ENCODE data around the gene STIP1. TPM values are rescaled to one million over a fixed set of nuclear protein-coding genes. Genes with fewer than 3 reads are reported as not detected.

Gene STIP1
- total and polyA plus RNA-seq, 9 of the 15 experiments (the other 6 are each of a cell fraction or from before 2014, with no cell fraction given), result 58.1 to 465 (median 346) TPM

- peak; percentile 82 for TF ChIP-seq TFAP4 (CRISPR knock-in tag; IDR thresholded peaks at IDR 0.05; ENCODE audit: borderline replicate concordance)
- TF ChIP-seq ZNF551 (CRISPR knock-in tag; IDR thresholded peaks at IDR 0.05), result no peak
- TF ChIP-seq ZNF511 (CRISPR knock-in tag; IDR thresholded peaks at IDR 0.05), result no peak; the same call in 1 of the 2 replicates
- TF ChIP-seq TBP (optimal IDR thresholded peaks at IDR 0.05; ENCODE audit: low read depth, low read length), result peak; percentile 56
- TF ChIP-seq PKNOX1 (IDR thresholded peaks at IDR 0.05), result peak; percentile 91
- no peak for TF ChIP-seq FOXA3 (CRISPR knock-in tag; conservative IDR thresholded peaks at IDR 0.05 in 1 of 2, IDR thresholded peaks at IDR 0.05 in 1 of 2)
- 0 out of 2 replicates have a peak, but pooled peaks have one; percentile 44 for TF ChIP-seq EP400 (IDR thresholded peaks at IDR 0.05)
- no peak for TF ChIP-seq SRF (CRISPR knock-in tag; IDR thresholded peaks at IDR 0.05)
- peak; percentile 91 for TF ChIP-seq MEIS2 (IDR thresholded peaks at IDR 0.05; ENCODE audit: partially characterized antibody)
- no peak for TF ChIP-seq CBFA2T3 (IDR thresholded peaks at IDR 0.05)
- TF ChIP-seq ZBTB9 (CRISPR knock-in tag; IDR thresholded peaks at IDR 0.05), result no peak
- TF ChIP-seq ZNF696 (CRISPR knock-in tag; conservative IDR thresholded peaks at IDR 0.05), result no peak
- TF ChIP-seq ZBTB34 (CRISPR knock-in tag; IDR thresholded peaks at IDR 0.05), result no peak
- 0 out of 2 replicates have a peak, but pooled peaks have one; percentile 74 for TF ChIP-seq ATF6 (CRISPR knock-in tag; IDR thresholded peaks at IDR 0.05)
- TF ChIP-seq CBX2 (IDR thresholded peaks at IDR 0.05; ENCODE audit: insufficient read depth, low read length, poor library complexity, severe bottlenecking), result no peak
- TF ChIP-seq HDAC1 (IDR thresholded peaks at IDR 0.05), result peak in 1 of 2 experiments; percentile 48; a peak in 2 of 4 replicates
- no peak for TF ChIP-seq ZNF24 (IDR thresholded peaks at IDR 0.05)
- TF ChIP-seq DDX20 (tag; IDR thresholded peaks at IDR 0.05; ENCODE audit: low read depth), result no peak
Measured at GRCh38 chr11:64230171-64230984, 44.4 kb downstream of the STIP1 start, which contains the start of gene DNAJC4 (continued).
